GM12872 (cell line): ENCODE results near the gene DCN.

ENCODE experiments used
- CTCF ChIP-seq: IDR thresholded peaks from 3 replicates; pipeline ENCODE4 v1.5.1; 2011; ENCODE audit warnings: low read depth, mild to moderate bottlenecking, low read length, moderate library complexity; ENCODE audit not compliant: insufficient read depth

The DCN gene

DNA sequence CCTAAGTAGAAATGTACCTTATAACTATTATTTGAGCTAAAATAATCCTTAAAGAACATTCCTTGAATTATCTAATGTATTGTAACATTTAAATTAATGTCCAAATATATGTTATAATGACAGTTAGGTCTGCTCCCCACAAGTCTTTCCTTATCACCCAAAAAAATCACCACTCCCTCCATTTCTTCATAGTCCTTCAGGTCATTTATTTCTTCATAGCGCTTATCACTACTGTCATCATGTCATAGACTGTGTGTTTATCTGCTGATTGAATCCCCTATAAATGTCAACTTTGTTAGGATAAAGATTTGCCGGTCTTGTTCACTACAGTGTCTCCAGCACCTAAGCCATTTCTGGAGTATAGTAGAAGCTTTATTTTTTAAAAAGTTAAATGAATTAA is 83.3 kb downstream of the DCN start:
- no peak for TF ChIP-seq CTCF

DNA sequence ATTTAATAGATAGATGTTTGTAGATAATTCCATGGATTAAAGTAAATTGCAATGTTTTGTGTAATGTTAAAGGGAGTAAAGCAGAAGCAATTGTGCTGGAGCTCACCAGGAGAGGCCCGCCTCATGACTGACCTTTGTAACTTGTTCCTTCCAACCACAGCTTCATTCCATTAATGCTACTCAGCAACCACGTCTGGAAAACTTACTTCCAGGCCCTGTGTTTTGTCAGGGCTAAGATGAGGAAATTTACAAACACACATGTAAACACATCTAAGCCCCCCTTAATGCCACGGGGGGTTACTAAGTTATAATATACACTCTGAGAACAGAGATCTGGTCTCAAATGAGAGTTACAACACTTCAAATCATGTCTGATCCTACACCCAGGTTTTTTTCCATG is 83.7 kb downstream of the DCN start:
- TF ChIP-seq CTCF = no peak

GRCh38 chr12:91098461-91098860 is 84.2 kb downstream of the DCN start:
- TF ChIP-seq CTCF = no peak

GRCh38 chr12:91094957-91095356 is 87.7 kb downstream of the DCN start:
- TF ChIP-seq CTCF = no peak

DNA sequence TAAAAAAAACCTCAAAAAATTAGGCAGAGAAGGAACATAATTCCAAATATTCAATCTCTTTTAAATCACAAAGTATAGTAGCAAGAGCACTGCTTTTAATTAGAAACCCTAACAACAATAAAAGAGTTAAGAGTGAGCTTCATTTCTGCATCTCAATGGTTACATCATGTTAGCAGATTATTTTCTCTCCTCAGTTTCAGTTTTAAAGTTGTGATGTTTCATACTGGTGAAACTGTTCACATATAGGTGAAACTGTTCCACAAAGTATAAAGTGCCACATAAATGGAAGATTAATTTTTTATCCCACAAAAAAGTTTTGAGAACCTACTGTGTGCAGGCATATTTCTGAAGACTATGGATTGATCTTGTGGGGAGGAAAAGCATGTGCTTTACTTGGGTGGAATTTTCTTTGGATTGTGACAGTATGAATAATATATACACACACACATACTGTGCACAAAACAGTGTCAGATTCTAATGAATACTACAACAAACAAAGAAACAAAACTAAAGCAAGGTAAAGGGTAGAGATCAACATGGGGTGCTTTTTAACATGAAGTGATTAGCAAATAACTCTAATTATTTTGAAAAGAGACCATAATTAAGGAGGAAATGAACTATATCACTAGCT is 88.5 kb downstream of the DCN start:
- no peak for TF ChIP-seq CTCF

DNA sequence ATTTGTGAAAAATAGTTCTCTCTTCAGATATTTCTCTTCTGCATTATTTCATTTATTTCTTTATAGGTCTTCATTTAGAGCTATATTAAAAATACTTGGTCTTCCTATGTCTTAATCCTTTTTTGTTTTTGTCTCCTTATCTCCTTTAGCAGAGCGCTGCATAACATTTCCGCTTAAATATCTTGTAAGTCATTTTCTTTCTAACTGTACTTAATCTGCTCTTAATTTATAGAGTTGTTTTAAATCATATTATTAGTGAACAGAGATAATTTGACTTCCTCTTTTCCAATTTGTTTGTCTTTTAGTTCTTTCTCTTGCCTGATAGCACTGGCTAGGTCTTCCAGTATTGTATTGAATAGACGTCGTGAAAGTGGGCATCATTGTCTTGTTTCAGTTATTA is 89.3 kb downstream of the DCN start:
- TF ChIP-seq CTCF = no peak

DNA sequence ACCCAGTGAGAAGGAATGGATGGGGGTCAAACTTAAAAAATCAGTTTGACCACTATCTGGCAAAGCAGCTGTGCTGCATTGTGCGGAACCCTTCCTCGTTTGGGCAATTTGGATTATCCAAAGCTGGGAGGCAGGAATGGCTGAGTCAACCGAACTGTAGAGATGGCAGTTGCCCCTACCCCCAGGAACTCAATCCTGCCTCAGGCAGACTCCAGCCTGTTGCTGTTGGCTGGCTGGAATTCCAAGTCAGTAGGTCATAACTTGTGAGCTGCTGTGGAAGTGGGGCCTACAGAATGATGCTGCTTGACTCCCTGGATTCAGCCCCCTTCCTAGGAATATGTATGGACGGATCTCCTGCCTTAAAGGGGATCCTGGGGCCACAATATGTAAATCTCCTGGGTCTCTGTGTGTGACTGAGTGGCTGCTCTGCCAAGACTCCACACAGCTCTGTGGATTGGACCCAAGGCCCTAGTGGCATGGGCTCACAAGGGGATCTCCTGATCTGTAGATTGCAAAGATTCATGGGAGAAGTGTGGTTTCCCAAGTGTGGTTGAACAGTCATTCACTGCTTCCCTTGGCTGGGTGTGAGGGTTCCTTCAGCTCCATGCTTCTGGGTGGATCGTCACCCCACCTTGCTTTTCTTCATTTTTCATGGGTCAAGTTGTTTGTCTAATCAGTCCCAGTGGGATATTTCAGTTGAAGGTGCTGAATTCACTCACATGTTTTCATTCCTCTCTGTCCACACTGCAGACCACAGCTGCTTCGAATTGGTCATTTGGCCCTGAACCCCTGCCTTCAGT is 90.5 kb downstream of the DCN start:
- no peak for TF ChIP-seq CTCF
